ENCODE results near the gene ST6GALNAC6.

DNA sequence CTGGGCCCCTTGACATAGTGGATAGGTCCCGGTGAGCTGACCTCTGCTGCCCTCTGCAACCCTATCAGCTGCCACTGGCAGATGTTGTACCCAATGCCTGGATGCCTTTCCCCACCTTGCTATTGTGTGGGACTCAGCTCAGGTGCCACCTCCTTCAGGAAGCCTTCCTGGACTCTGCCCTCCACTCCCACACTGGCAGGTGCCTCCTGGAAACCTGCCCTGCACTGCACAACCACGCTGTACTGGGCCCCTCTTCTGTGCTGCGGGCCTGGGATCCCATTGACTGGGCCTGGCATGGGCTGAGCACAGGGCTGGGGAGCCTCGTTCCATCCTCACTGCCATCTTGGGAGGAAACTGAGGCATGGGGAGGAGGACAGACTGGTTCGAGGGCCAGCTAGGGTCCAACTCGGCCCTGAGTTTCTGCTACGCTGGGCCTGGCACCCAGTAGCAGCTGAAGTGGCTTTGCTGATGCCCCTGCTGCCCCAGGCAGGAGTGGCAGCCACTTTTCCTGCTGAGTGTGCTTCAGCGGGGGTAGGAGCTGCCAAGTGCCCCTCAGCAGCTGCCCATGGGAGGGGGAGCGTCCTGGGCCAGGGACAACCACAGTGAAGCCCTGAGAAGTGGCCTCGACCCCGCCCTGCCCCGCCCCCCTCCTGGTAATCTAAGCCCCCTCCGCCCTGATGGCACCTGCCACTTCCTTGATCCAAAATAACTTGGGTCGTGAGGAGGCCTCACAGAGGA is 23.2 kb downstream of the ST6GALNAC6 start:
- TF ChIP-seq, protein P1, sequence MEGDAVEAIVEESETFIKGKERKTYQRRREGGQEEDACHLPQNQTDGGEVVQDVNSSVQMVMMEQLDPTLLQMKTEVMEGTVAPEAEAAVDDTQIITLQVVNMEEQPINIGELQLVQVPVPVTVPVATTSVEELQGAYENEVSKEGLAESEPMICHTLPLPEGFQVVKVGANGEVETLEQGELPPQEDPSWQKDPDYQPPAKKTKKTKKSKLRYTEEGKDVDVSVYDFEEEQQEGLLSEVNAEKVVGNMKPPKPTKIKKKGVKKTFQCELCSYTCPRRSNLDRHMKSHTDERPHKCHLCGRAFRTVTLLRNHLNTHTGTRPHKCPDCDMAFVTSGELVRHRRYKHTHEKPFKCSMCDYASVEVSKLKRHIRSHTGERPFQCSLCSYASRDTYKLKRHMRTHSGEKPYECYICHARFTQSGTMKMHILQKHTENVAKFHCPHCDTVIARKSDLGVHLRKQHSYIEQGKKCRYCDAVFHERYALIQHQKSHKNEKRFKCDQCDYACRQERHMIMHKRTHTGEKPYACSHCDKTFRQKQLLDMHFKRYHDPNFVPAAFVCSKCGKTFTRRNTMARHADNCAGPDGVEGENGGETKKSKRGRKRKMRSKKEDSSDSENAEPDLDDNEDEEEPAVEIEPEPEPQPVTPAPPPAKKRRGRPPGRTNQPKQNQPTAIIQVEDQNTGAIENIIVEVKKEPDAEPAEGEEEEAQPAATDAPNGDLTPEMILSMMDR (IDR thresholded peaks at IDR 0.05; ENCODE audit: low read depth, low read length) = no peak
- no peak for TF ChIP-seq POLR2A (IDR thresholded peaks at IDR 0.05; ENCODE audit: extremely low read depth, insufficient read length)
